Transverse colon (tissue), 3 donors: ENCODE results near the gene MYG1.

Experiments
- CTCF ChIP-seq, 5 experiments: fragments of 200-600 bp in 3 of 5; fragments of 450-650 bp in 2 of 5; sonication (generic) in 3 of 5; IDR thresholded peaks; 1 replicate in 2 of 5; 2 replicates in 3 of 5; pipeline ENCODE4 v1.5.1; 2016 to 2017; ENCODE audit warnings: antibody characterized with exemption in 5 of 5, inconsistent platforms in 3 of 5, mild to moderate bottlenecking in 2 of 5, moderate library complexity in 1 of 5
- EP300 ChIP-seq: sonication (generic); formaldehyde crosslinking; IDR thresholded peaks from one replicate; pipeline ENCODE4 v1.6.1; 2017; ENCODE audit warnings: antibody characterized with exemption, low read depth

- TF ChIP-seq CTCF (IDR thresholded peaks at IDR 0.05) = no peak
- TF ChIP-seq EP300 = no peak
Measured at GRCh38 chr12:53265783-53266182, 33.7 kb upstream of the MYG1 start.
